DMS79 (cell line): ENCODE measurements around the gene MTMR10.
A peak's percentile ranks its signal among the peaks of the same experiment; 100 is the strongest.

Experiments
- DNase-seq: peaks from one replicate; lab custom pipeline; 2025; lab: John Stamatoyannopoulos, UW

Gene MTMR10

DNA sequence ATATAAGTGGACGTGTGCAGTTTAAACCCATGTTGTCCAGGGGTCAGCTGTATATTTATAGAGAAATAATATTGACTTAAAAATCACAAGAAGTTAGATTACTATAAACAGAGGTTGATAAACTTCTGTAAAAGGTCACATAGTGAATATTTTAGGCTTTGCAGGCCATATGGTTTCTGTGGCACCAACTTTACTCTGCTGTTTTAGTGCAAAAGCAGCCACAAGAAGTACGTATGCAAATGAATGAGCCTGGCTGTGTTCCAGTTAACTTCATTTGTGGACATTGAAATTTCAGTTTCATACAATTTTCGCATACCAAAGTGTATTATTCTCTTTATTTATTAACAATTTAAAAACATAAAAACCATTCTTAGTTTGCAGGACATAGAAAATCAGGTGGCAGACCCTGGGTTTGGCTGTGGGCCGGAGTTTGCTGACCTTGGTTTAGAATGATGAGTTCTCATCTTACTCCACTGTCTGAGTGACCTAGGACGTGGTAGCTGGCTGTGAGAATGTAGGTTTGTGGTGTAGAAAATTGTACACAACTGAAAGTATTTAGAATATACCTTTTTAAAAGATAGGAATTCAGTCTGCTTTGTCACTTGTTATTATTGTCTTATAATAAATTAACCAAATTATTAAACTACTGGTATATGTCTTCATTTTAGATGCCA lies 71.4 kb downstream of the MTMR10 start:
- no peak for DNase-seq

DNA sequence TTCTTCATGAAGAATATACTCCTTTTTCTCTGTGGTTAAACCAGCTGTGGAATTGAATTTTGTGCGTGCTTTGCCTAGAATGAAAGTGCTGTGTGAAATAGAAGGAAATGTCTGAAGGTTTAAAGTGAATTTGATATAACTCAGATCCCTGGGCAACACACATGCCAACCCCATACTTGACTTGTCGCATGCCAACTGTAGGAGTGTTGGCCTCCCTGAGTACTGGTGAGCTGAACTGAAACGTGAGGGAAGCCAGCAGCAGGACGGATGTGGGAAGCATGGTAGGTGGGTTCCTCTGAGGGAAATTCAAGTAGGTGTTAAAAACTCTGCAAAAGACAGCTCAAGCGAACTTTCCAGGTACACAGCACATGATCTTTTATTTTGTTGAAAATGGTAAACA lies 73.1 kb downstream of the MTMR10 start:
- no peak for DNase-seq

DNA sequence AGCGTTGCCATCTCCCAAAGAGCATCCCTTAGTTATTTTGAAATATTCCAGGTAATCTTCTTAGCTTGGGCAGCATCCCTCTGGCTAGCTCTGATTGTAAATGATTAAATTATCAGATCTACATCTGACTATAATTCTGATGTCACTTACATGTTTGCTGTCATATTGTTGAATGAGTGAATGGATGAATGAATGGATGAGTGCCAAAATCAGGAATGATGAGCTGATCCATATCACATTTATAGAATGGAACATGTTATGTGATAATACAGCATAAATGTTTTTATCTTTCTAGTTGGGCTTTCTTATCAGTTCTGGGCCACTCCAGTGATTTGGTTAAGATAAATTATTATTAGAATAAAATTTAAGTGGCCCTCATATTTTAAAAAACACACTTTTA lies 73.8 kb downstream of the MTMR10 start:
- no peak for DNase-seq

DNA sequence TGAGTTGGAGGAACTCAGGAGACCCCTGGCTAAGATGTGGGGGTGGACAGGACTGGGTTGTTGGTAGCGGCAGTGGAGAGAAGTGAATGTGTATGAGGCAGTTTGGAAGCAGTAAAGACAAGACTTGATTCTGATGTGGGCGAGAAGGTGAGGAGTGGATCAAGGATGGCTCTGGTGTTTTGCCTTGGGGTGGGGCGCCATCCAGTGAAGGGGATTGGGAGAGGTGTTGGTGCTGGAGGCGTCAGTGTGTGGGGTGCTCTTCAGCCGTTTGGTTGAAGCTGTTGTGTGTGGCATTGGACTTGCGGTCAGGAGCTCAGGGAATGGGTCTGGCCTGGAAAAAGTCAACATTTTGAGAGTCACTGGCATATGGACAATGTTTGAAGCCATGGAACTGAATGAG lies 74.4 kb downstream of the MTMR10 start:
- no peak for DNase-seq

DNA sequence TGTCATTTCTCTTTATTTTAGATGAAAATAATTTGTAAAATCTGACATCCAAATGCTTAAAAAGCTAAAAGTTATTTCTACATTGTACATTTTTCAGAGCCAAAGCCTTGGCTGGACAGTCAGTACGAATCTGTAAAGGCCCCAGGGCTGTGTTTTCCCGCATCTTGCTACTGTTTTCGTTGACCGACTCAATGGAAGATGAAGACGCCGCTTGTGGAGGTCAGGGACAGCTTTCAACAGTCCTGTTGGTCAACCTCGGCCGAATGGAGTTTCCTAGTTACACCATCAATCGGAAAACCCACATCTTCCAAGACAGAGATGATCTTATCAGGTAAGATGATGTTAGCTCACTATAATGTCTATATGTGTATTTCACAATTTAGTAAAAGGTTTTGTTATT lies 77.7 kb downstream of the MTMR10 start:
- no peak for DNase-seq

DNA sequence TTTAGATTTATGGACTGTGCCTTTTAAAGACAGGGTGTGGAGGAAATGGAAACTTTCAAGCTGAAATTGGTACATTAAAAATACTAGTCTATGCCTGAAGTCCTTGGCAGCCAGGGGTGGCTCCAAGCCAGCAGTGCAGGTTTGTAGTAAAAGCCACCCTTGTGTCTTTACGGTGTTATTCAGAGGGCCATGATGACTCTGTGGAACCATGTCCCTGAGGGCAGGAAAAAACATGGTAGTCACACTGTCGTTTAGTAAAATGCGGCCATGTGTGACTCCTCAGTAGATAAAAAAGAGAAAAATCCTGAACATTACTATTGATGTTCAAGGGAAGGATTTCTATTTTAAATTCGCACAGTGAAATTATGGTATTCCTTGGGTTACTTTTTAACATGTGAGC lies 85.1 kb downstream of the MTMR10 start:
- DNase-seq, result no peak

DNA sequence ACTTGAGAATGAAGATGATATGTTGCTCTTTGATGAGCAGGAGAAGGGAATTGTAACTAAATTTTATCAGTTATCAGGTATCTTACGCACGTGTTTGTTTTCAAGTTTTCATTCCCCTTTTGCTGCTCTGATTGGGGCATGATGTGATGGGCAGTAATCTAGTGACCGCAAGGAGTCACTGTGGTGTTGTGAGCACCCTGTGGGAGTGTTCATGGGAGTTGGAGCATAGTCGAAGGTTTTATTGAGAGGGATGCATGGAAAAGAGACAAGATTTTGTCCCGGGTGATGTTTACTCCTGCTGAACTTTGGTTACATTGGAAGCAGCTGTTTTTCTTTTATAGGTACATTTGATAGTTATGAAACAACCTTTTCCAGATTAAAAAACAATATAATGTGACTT lies 85.6 kb downstream of the MTMR10 start:
- no peak for DNase-seq

DNA sequence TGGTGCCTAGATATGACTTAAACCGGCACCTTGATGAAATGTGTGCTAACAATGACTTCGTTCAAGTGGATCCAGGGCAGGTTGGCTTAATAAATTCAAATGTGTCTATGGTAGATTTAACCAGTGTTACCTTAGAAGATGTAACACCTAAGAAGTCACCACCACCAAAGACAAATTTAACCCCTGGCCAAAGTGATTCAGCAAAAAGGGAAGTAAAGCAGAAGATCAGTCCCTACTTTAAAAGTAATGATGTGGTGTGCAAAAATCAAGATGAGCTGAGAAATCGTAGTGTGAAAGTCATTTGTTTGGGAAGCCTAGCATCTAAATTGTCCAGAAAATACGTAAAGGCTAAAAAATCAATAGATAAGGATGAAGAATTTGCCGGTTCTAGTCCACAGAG lies 86.6 kb downstream of the MTMR10 start:
- no peak for DNase-seq

DNA sequence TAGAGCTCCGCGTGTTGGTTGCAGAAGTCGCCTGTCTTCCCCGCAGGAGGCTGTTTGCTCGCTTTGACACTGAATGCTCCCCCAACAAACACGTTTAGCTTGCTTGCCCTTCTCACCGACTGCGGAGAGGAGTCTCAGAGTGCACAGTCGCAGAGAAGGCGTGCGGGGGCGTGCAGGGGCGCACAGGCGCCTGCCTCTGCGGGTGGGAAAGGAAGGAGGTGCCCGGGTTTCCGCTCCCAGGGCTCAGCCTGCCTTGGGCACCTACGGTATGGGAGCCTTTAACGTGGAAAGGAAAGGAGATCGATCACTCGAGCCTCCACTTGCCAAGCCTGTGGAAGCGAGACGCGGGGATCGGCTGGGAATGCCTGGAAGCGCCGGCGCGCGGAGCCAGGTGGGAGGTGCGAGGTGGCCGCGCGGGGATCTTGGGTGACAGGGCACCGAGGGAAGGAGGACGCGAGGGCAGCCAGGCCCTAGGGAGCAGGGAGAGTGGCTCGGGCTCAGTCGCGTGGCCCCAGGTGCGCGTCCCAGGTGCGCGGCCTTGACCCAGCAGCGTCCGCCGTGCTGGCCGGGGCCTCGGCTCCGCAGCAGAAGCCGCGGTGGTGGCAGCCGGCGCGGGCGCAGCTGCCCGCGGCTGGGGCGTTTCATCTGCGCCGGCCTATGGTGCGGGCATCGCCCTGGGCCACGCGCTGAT lies 87.8 kb downstream of the MTMR10 start, which contains the start of gene FAN1:
FAN1 (plus strand) TSS at position 419 of the 691 bp plus-strand sequence. CDS start 749 bp downstream, outside the sequence.
- peak; percentile 46 for DNase-seq

DNA sequence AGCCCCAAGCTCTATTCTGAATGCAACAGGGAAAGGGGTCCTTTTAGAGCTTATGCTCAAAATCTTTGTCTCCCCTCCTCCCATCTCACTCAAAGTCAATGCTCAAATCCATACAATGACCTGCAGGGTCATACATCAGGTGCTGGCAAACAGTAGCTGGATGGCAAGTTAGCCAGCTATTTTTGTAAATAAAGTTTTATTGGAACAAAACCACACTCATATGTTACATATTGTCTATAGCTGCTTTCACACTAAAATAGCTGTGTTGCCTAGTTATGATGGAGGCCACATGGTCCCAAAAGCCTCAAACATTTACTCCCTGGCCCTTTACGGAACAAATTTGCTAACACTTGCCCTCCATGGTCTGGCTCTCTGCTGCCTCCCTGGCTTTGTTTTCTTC lies 89.5 kb downstream of the MTMR10 start:
- no peak for DNase-seq

DNA sequence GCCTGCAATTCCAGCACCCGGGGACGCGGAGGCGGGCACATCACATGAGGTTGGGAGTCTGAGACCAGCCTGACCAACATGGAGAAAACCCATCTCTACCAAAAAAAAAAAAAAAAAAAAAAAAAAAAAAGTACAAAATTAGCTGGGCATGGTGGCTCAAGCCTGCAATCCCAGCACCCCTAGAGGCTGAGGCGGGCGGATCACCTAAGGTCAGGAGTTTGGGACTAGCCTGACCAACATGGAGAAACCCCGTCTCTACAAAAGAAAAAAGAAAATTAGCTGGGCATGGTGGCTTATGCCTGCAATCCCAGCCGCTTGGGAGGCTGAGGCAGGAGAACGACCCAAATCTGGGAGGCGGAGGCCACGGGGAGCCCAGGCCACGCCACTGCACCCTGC lies 95.2 kb downstream of the MTMR10 start:
- DNase-seq, result no peak

DNA sequence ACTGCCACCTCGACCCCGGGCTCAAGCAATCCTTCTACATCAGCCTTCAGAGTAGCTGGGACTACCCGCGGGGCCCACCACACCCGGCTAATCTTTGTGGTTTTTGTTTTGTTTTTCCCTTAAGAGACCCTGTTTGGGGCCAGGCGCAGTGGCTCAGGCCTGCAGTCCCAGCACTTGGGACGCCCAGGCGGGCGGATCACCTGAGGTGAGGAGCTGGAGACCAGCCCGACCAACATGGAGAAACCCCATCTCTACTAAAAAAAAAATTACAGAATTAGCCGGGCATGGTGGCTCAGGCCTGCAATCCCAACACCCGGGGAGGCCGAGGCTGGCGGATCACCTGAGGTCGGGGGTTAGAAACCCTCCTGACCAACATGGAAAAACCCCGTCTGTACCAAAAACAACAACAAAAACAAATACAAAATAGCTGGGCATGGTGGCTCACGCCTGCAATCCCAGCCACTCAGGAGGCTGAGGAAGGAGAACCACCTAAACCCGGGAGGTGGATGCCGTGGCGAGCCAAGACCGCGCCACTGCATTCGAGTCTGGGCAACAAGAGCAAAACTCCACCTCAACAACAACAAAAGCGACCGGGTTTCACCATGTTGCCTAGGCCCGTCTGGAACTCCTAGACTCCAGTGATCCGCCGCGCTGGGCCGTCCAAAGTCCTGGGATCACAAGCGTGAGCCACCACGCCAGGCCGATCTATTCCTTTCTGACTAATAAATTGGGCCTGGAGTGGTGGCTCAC lies 95.8 kb downstream of the MTMR10 start:
- DNase-seq, result no peak

DNA sequence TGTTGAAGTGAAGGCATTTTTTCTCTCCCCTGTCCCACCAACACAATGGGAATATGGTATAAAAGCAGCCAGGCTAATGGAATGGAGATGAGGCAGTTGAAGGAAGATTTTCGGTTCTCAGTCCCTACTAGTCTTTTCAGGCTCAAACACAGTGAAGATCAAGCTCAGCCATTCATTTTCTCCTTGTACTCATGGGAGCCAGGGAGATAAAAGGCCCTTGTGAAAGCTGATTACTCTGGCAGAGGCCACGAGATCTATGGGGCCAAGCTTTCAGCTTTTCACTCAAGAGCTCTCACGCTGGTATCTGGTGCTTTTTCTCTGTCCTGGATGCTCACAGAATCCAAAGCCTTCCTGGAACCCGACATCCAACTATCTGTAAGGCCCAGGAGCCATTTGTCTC lies 102.2 kb downstream of the MTMR10 start:
- DNase-seq, result no peak
